Smooth muscle cell (in vitro differentiated cells): ENCODE data around the gene ABRACL. TPM values are rescaled to one million over a fixed set of nuclear protein-coding genes. Genes with fewer than 3 reads are reported as not detected.

Experiments
- DNase-seq: peaks from one replicate; lab custom pipeline; 2025; ENCODE audit not compliant: unreplicated experiment; lab: John Stamatoyannopoulos, UW
- H2AFZ ChIP-seq: fragments of 200-600 bp; sonication (generic); 2 replicates; pipeline ENCODE4 v1.6.0; 2016; ENCODE audit warnings: antibody characterized with exemption, low read depth, mild to moderate bottlenecking
- H3F3A ChIP-seq: fragments of 200-600 bp; sonication (generic); 2 replicates; pipeline ENCODE4 v1.6.0; 2017; ENCODE audit warnings: antibody characterized with exemption, low read depth
- H3K27ac ChIP-seq: fragments of 200-600 bp; sonication (generic); 2 replicates; pipeline ENCODE4 v1.5.1; 2016; ENCODE audit warnings: low read depth, mild to moderate bottlenecking
- H3K27me3 ChIP-seq: fragments of 200-600 bp; sonication (generic); 2 replicates; pipeline ENCODE4 v1.6.1; 2016; ENCODE audit warnings: low read depth, mild to moderate bottlenecking
- H3K36me3 ChIP-seq: fragments of 200-600 bp; sonication (generic); 2 replicates; pipeline ENCODE4 v1.5.1; 2016; ENCODE audit warnings: low read depth
- H3K4me1 ChIP-seq: fragments of 200-600 bp; sonication (generic); 2 replicates; pipeline ENCODE4 v1.5.1; 2016; ENCODE audit warnings: low read depth
- H3K4me2 ChIP-seq: fragments of 200-600 bp; sonication (generic); 2 replicates; pipeline ENCODE4 v1.6.0; 2016; ENCODE audit warnings: mild to moderate bottlenecking
- H3K4me3 ChIP-seq: fragments of 200-600 bp; sonication (generic); 2 replicates; pipeline ENCODE4 v1.5.1; 2016; ENCODE audit warnings: mild to moderate bottlenecking
- H3K79me2 ChIP-seq: fragments of 200-600 bp; sonication (generic); 2 replicates; pipeline ENCODE4 v1.6.0; 2016; ENCODE audit warnings: low read depth, mild to moderate bottlenecking
- H3K9ac ChIP-seq: fragments of 200-600 bp; sonication (generic); 2 replicates; pipeline ENCODE4 v1.6.0; 2016; ENCODE audit warnings: low read depth
- H3K9me3 ChIP-seq: fragments of 200-600 bp; sonication (generic); replicated peaks from 2 replicates; pipeline ENCODE4 v1.5.1; 2016; ENCODE audit warnings: low read depth
- H4K20me1 ChIP-seq: fragments of 200-600 bp; sonication (generic); 2 replicates; pipeline ENCODE4 v1.6.0; 2016; ENCODE audit warnings: low read depth
- WGBS: methylation state at CpG from one replicate; pipeline ENCODE4 v1.1.7; 2016; ENCODE audit warnings: low lambda C conversion rate; 5-methylcytosine and 5-hydroxymethylcytosine counted together
- polyA plus RNA-seq: library from polyadenylated mRNA; unstranded; fragments of >200 nt; fragmentation: Nextera tagmentation; extraction: Ambion mirVana; gene quantifications from 2 replicates; pipeline ENCODE4 v1.2.1, GENCODE V29; 2016
- total RNA-seq: library from RNA; depleted of rRNA; stranded (reverse); fragments of >200 nt; gene quantifications from 2 replicates; pipeline ENCODE4 v1.2.3, GENCODE V29; 2014
- TF ChIP-seq, protein P1 (sequence below): fragments of 200-600 bp; sonication (generic); IDR thresholded peaks from 2 replicates; pipeline ENCODE4 v1.5.1; 2017; ENCODE audit warnings: borderline replicate concordance, mild to moderate bottlenecking, antibody characterized with exemption; ENCODE audit not compliant: insufficient read depth, poor library complexity, severe bottlenecking

ABRACL gene
- total and polyA plus RNA-seq, 2 experiments from 2014 or later, result 40.3 to 47.9 TPM

DNA sequence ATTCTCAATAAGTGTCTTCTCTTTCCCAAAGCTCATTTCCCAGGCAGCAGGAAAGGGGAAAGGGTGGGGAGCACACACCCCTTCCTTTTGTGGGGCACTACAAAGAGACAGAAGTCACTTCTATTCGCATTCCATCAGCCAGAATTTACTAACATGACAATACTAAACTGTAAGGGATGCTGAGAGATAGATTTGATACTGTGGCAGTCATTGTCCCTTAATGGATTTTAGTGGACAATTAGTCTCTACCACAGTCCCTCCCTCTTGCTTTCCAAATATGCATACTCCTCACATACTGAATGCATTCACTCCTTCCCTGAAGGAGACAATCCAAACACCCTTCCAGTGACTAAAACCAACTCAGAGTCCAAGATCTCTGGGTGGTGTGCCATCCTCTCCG, 50.5 kb downstream of the ABRACL start:
- no peak overlapping the region for H3K9ac ChIP-seq
- H3K27ac ChIP-seq, result no peak overlapping the region
- H4K20me1 ChIP-seq, result no peaks in the 10 kb centered on the region
- no peaks in the 10 kb centered on the region for H3F3A ChIP-seq
- H3K4me2 ChIP-seq, result no peak overlapping the region
- 93% methylated on average over 2 of the region's 2 CpGs for WGBS
- no peaks in the 10 kb centered on the region for H3K27me3 ChIP-seq
- peaks cover 15% of the 10 kb centered on the region for H3K4me1 ChIP-seq
- DNase-seq, result no peak
- TF ChIP-seq, protein P1, sequence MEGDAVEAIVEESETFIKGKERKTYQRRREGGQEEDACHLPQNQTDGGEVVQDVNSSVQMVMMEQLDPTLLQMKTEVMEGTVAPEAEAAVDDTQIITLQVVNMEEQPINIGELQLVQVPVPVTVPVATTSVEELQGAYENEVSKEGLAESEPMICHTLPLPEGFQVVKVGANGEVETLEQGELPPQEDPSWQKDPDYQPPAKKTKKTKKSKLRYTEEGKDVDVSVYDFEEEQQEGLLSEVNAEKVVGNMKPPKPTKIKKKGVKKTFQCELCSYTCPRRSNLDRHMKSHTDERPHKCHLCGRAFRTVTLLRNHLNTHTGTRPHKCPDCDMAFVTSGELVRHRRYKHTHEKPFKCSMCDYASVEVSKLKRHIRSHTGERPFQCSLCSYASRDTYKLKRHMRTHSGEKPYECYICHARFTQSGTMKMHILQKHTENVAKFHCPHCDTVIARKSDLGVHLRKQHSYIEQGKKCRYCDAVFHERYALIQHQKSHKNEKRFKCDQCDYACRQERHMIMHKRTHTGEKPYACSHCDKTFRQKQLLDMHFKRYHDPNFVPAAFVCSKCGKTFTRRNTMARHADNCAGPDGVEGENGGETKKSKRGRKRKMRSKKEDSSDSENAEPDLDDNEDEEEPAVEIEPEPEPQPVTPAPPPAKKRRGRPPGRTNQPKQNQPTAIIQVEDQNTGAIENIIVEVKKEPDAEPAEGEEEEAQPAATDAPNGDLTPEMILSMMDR, result no peak
- H3K4me3 ChIP-seq, result no peak overlapping the region
- no peaks in the 10 kb centered on the region for H3K79me2 ChIP-seq
- H2AFZ ChIP-seq, result no peak overlapping the region
- no peaks in the 10 kb centered on the region for H3K9me3 ChIP-seq
- no peaks in the 10 kb centered on the region for H3K36me3 ChIP-seq

DNA sequence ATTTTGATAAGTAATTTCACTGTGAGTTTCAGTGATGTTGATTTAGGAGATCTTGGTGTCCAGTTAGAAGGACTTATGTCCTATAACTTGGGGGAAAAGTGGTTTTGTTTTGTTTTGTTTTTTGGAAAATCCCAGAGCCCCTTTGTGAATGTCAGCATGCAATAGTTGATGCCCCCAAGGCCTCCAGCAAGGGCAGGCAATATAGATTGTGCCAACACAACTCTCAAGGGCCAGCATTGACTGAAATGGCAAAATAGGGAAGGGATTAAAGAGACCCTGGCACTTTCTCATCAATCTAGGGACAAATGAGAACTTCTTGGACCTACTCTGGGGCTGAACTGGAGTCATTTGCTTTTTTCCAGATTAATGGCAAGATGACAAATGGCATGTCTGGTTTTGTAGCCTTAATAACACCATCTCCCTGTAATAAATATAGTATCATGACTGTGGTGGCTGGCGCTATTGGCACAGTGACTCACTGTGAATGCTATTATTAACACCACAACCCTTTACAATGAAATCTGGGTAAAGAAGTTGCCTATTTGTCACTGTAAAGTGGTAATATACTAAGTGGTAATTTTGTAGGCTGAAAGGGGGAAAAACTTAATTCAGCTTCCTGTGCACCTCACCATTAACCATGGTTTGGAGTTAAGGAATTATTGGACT, 51.8 kb downstream of the ABRACL start:
- H3K9ac ChIP-seq, result no peak overlapping the region
- TF ChIP-seq, protein P1, result no peak
- H3K79me2 ChIP-seq, result no peaks in the 10 kb centered on the region
- peaks cover 15% of the 10 kb centered on the region for H3K4me1 ChIP-seq
- DNase-seq, result no peak
- no peaks in the 10 kb centered on the region for H3K9me3 ChIP-seq
- no peak overlapping the region for H3K27ac ChIP-seq
- H3K36me3 ChIP-seq, result no peaks in the 10 kb centered on the region
- H3K4me3 ChIP-seq, result no peak overlapping the region
- H3K27me3 ChIP-seq, result no peaks in the 10 kb centered on the region
- H3K4me2 ChIP-seq, result no peak overlapping the region
- WGBS, result 76% methylated on average over 1 of the region's 1 CpG
- H3F3A ChIP-seq, result no peaks in the 10 kb centered on the region
- H2AFZ ChIP-seq, result no peak overlapping the region
- H4K20me1 ChIP-seq, result no peaks in the 10 kb centered on the region

DNA sequence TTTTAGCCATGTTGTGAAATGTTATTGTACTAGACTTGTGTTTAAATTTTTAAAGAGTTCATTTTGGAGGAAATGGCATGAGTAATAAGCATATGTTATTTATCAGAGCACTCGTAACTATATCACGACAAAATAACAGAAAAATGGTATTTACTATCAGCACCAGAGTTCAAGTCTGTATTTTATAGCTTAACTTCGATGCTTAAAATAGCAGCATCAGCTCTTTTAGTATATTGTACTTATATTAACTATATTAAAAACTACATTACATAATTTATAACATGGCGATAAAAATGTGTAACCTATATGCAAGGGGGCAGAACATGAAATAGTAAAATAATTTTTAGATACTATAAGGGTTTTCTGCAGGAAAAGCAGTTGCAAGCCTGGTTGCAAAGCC, 52.9 kb downstream of the ABRACL start:
- Histone ChIP-seq H3K36me3 (no peaks in the 10 kb centered on the region), H3F3A (no peaks in the 10 kb centered on the region), H3K4me1 (peaks cover 15% of the 10 kb centered on the region), H3K9me3 (no peaks in the 10 kb centered on the region), H3K27ac (no peak overlapping the region), H4K20me1 (no peaks in the 10 kb centered on the region), H3K9ac (no peak overlapping the region), H3K79me2 (no peaks in the 10 kb centered on the region), H3K4me3 (no peak overlapping the region), H2AFZ (no peak overlapping the region), H3K4me2 (no peak overlapping the region), H3K27me3 (no peaks in the 10 kb centered on the region)
- TF ChIP-seq, protein P1, result no peak
- WGBS, result 87% methylated on average over 4 of the region's 4 CpGs
- no peak for DNase-seq

DNA sequence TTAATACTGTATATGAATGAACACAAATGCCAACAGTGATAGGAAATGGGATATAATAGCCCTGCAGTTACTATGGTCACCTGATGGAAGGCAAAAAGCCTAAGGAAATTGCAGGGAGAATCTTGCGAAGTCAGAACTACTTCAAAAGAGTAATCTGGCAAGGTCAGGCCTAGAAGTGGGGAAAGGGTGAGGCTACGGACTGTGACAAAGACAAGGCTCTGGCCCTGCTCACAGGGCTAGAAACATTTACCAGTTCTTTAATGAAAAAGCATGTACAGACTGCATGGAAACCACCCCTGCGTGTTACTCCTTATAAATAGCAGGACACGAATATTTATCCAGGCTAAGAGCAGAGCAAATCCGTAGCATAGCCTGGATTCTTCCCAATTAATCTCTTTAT, 53.8 kb downstream of the ABRACL start:
- Histone ChIP-seq H3K4me2 (no peak overlapping the region), H3K9me3 (no peaks in the 10 kb centered on the region), H2AFZ (no peak overlapping the region), H3K9ac (no peak overlapping the region), H3K4me1 (peaks cover 15% of the 10 kb centered on the region), H3K79me2 (no peaks in the 10 kb centered on the region), H3K36me3 (no peaks in the 10 kb centered on the region), H3K27me3 (no peaks in the 10 kb centered on the region), H3K27ac (no peak overlapping the region), H3F3A (no peaks in the 10 kb centered on the region), H3K4me3 (no peak overlapping the region), H4K20me1 (no peaks in the 10 kb centered on the region)
- DNase-seq, result no peak
- TF ChIP-seq, protein P1, result no peak
- 83% methylated on average over 5 of the region's 5 CpGs for WGBS
